ENCODE measurements around the gene CCDC85C.

CCDC85C gene

DNA sequence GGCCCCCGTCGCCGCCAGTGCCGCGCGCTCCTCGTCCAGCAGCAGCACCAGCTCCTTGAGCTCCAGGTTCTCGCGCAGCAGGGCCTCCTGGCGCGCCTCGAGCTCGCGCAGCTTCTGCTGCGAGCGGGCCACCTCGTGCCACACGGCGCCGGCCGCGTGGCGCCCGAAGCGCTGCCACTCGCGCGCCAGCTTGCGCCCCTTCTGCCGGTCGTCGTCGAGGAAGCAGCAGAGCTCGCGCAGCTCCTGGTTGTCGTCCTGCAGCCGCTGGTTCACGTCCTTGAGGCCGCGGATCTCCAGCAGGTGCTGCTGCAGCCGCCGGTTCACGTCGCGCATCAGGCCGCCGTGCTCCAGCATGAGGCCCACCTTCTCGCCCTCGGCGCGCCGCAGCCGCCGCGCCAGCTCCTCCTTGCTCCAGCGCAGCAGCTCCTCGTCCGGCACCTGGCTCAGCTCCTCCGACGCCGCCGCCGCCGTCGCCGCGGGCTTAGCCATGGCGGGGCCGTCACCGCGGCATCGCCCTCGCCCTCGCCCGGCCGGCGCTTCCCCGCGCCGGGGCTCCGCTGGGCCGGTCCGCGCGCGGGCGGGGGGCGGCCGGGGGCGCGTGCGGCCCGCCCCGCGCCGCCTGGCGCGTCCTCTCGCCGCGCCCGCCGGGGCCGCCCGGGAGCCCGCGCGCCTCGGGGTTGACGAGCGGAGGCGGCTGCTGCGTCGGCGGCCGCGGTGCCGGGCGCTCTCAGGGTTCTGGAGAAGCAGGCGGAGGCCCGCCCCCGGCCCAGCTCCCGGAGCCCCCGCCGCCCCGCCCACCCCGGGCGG is at the start of gene CCDC85C:
CCDC85C (minus strand) TSS at position 737 of the 807 bp plus-strand sequence; CDS start at position 489, 248 bp downstream.
- TF ChIP-seq FOXM1 (IDR thresholded peaks at IDR 0.05; ENCODE audit: borderline replicate concordance, low read depth) (no peak), ZBTB7A (IDR thresholded peaks at IDR 0.05; ENCODE audit: low read depth) (no peak), EGR1 (IDR thresholded peaks at IDR 0.05) (peak; percentile 10; the same call in 1 of the 2 replicates), TEAD4 (IDR thresholded peaks at IDR 0.05) (no peak), RAD21 (IDR thresholded peaks at IDR 0.05; ENCODE audit: low read depth) (peak; percentile 6; the same call in 1 of the 2 replicates), TAF1 (IDR thresholded peaks at IDR 0.05; ENCODE audit: low read depth) (peak; percentile 18; the same call in 1 of the 2 replicates)
- TF ChIP-seq, protein P1, sequence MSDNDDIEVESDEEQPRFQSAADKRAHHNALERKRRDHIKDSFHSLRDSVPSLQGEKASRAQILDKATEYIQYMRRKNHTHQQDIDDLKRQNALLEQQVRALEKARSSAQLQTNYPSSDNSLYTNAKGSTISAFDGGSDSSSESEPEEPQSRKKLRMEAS (IDR thresholded peaks at IDR 0.05): peak; percentile 82

DNA sequence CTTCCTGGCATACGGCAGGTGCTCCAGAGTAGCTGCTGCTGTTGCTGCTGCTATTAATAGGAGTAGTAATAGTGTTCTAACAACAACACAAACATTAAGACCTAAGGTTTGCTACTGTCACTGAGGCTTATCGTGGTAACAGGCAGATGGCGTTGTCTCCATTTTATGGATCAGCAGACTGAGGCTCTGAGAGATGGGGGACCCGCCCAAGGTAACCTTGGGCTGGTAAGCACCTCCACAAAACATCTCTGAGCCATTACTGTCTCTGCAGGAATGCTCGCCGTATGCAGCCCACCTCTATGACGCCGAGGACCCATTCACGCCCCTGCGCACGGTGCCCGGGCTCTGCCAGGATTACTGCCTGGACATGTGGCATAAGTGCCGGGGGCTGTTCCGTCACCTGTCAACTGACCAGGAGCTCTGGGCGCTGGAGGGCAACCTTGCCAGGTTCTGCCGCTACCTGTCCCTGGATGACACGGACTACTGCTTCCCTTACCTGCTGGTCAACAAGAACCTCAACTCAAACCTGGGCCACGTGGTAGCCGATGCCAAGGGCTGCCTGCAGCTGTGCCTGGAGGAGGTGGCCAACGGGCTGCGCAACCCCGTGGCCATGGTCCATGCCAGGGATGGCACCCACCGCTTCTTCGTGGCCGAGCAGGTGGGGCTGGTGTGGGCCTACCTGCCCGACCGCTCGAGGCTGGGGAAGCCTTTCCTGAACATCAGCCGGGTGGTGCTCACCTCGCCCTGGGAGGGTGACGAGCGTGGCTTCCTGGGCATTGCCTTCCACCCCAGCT is 48.1 kb upstream of the CCDC85C start:
- TF ChIP-seq CREB1 (IDR thresholded peaks at IDR 0.05; ENCODE audit: low read depth): no peak
- no peak for TF ChIP-seq RAD21 (IDR thresholded peaks at IDR 0.05; ENCODE audit: low read depth)
- TF ChIP-seq NFIC (IDR thresholded peaks at IDR 0.05): no peak
- no peak for TF ChIP-seq TEAD4 (IDR thresholded peaks at IDR 0.05)

- TF ChIP-seq, protein P2, sequence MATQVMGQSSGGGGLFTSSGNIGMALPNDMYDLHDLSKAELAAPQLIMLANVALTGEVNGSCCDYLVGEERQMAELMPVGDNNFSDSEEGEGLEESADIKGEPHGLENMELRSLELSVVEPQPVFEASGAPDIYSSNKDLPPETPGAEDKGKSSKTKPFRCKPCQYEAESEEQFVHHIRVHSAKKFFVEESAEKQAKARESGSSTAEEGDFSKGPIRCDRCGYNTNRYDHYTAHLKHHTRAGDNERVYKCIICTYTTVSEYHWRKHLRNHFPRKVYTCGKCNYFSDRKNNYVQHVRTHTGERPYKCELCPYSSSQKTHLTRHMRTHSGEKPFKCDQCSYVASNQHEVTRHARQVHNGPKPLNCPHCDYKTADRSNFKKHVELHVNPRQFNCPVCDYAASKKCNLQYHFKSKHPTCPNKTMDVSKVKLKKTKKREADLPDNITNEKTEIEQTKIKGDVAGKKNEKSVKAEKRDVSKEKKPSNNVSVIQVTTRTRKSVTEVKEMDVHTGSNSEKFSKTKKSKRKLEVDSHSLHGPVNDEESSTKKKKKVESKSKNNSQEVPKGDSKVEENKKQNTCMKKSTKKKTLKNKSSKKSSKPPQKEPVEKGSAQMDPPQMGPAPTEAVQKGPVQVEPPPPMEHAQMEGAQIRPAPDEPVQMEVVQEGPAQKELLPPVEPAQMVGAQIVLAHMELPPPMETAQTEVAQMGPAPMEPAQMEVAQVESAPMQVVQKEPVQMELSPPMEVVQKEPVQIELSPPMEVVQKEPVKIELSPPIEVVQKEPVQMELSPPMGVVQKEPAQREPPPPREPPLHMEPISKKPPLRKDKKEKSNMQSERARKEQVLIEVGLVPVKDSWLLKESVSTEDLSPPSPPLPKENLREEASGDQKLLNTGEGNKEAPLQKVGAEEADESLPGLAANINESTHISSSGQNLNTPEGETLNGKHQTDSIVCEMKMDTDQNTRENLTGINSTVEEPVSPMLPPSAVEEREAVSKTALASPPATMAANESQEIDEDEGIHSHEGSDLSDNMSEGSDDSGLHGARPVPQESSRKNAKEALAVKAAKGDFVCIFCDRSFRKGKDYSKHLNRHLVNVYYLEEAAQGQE (IDR thresholded peaks at IDR 0.05; ENCODE audit: low read depth): no peak
- TF ChIP-seq, protein P1 (IDR thresholded peaks at IDR 0.05): no peak
- TF ChIP-seq TCF12 (IDR thresholded peaks at IDR 0.05; ENCODE audit: low read depth) (no peak), NFIC (IDR thresholded peaks at IDR 0.05) (no peak), TAF1 (IDR thresholded peaks at IDR 0.05; ENCODE audit: low read depth) (no peak), CREB1 (IDR thresholded peaks at IDR 0.05; ENCODE audit: low read depth) (no peak), EP300 (IDR thresholded peaks at IDR 0.05; ENCODE audit: borderline replicate concordance) (no peak), EGR1 (IDR thresholded peaks at IDR 0.05) (no peak), ZBTB7A (IDR thresholded peaks at IDR 0.05; ENCODE audit: low read depth) (no peak)
Observed at GRCh38 chr14:99650189-99650588, 46.2 kb upstream of the CCDC85C start.

DNA sequence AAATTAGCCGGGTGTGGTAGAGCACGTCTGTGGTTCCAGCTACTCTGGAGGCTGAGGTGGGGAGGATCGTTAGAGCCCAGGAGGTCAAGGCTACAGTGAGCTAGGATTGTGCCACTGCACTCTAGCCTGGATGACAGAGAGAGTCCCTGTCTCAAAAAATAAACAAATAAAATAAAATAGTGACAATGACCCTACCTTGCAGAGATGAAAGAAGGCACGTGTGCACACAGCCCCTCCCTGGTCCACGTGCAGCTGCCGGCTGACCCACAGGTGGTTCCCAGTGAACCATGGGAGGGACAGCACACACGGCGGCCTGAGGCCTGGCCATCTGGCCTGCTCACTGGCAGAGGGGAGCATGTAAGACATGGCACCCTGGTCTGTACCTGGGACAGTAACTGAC is 45.6 kb upstream of the CCDC85C start:
- TF ChIP-seq RAD21 (IDR thresholded peaks at IDR 0.05; ENCODE audit: low read depth): no peak
- TF ChIP-seq EGR1 (IDR thresholded peaks at IDR 0.05): no peak
- no peak for TF ChIP-seq FOXM1 (IDR thresholded peaks at IDR 0.05; ENCODE audit: borderline replicate concordance, low read depth)
- no peak for TF ChIP-seq ZBTB7A (IDR thresholded peaks at IDR 0.05; ENCODE audit: low read depth)

DNA sequence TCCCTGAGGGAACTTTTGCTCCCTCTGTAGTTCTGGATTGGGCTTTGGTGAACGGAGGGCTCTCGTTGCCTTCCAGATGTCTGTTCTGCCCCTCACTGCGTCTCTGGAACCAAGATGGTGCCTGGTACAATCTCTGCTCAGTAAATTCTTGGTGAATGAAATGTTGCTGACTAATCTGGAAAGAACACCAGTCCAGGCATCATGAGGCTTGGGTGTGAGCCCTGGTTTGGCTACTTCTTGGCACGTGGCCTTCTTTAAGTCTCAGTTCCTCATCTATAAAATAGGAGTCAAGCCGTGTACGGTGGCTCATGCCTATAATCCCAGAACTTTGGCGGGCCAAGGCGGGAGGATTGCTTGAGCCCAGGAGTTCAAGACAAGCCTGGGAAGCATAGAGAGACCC is 45.2 kb upstream of the CCDC85C start:
- TF ChIP-seq TCF12 (IDR thresholded peaks at IDR 0.05; ENCODE audit: low read depth): no peak
- no peak for TF ChIP-seq RAD21 (IDR thresholded peaks at IDR 0.05; ENCODE audit: low read depth)
- TF ChIP-seq EP300 (IDR thresholded peaks at IDR 0.05; ENCODE audit: borderline replicate concordance): no peak
- no peak for TF ChIP-seq FOXM1 (IDR thresholded peaks at IDR 0.05; ENCODE audit: borderline replicate concordance, low read depth)
- TF ChIP-seq TEAD4 (IDR thresholded peaks at IDR 0.05): no peak
- TF ChIP-seq, protein P2 (IDR thresholded peaks at IDR 0.05; ENCODE audit: low read depth): no peak
- no peak for TF ChIP-seq ZBTB7A (IDR thresholded peaks at IDR 0.05; ENCODE audit: low read depth)
- TF ChIP-seq TAF1 (IDR thresholded peaks at IDR 0.05; ENCODE audit: low read depth): no peak
- TF ChIP-seq, protein P3, sequence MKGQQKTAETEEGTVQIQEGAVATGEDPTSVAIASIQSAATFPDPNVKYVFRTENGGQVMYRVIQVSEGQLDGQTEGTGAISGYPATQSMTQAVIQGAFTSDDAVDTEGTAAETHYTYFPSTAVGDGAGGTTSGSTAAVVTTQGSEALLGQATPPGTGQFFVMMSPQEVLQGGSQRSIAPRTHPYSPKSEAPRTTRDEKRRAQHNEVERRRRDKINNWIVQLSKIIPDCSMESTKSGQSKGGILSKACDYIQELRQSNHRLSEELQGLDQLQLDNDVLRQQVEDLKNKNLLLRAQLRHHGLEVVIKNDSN (IDR thresholded peaks at IDR 0.05): no peak

DNA sequence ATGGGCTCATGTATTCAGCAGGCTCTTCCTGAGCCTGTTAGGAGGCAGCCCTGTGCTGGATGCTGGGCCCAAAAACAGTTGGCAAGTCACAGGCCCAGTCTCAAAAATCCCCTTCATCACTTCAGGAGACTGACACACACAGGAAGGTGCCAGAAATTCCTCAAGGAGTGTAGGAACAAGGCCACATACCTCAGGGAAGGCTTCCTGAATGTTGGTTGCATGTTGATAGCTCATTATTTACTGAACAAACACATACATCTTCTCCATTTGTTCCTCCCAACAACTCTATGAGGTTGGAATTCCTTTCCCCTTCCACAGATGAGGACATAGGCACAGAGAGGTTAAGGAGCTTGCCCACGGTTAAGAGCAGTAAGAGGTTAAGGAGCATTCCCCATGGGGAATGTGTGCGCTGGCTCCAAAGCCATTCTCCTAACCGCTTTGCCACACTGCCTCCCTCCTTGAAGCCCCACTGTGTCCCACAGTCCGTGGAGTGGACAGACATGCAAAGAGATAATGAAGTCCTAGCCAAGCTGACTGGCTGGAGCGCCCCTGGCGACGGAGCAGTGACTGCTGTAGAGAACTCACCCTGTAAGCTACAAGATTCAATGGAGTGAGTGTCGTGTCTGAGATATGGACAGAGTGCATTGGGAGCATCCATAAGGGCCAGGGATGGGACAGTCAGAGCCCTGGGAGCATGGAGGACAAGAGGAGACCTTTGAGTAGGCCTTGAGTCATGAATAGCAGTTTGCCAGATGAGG is 44.2 kb upstream of the CCDC85C start:
- TF ChIP-seq CREB1 (IDR thresholded peaks at IDR 0.05; ENCODE audit: low read depth): no peak
- TF ChIP-seq, protein P3 (IDR thresholded peaks at IDR 0.05): no peak
- TF ChIP-seq CEBPB (IDR thresholded peaks at IDR 0.05): no peak
- TF ChIP-seq EGR1 (IDR thresholded peaks at IDR 0.05): no peak
- TF ChIP-seq RAD21 (IDR thresholded peaks at IDR 0.05; ENCODE audit: low read depth): no peak
- no peak for TF ChIP-seq EP300 (IDR thresholded peaks at IDR 0.05; ENCODE audit: borderline replicate concordance)
- no peak for TF ChIP-seq TAF1 (IDR thresholded peaks at IDR 0.05; ENCODE audit: low read depth)
- TF ChIP-seq YY1 (IDR thresholded peaks at IDR 0.05; ENCODE audit: low read depth): no peak
- no peak for TF ChIP-seq FOXM1 (IDR thresholded peaks at IDR 0.05; ENCODE audit: borderline replicate concordance, low read depth)
- no peak for TF ChIP-seq NFIC (IDR thresholded peaks at IDR 0.05)
- TF ChIP-seq TEAD4 (IDR thresholded peaks at IDR 0.05): no peak
- TF ChIP-seq ZBTB7A (IDR thresholded peaks at IDR 0.05; ENCODE audit: low read depth): no peak
- TF ChIP-seq, protein P1 (IDR thresholded peaks at IDR 0.05): no peak
